ENCODE results near the gene STK32C.
"Not testable (repeated sequence)": the region's sequence is repeated elsewhere in the genome, so short reads cannot be mapped to it uniquely, and the experiment has no call there.

The STK32C gene

DNA sequence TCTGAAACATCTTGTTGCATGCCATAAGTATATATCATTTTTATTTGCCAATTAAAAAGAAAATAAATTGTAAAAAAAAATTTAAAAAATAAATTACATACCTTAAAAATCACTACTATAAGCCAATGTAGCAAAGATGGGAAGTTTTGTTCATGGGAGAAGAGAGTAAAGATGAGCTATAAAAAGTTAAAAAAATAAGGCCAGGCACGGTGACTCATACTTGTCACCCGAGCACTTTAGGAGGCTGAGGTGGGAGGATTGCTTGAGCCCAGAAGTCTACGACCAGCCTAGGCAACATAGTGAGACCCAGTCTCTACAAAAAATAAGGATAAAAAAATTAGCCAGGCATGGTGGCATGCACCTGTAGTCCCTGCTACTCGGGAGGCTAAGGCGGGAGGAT is 8.4 kb upstream of the STK32C start:
- no peak for DNase-seq

DNA sequence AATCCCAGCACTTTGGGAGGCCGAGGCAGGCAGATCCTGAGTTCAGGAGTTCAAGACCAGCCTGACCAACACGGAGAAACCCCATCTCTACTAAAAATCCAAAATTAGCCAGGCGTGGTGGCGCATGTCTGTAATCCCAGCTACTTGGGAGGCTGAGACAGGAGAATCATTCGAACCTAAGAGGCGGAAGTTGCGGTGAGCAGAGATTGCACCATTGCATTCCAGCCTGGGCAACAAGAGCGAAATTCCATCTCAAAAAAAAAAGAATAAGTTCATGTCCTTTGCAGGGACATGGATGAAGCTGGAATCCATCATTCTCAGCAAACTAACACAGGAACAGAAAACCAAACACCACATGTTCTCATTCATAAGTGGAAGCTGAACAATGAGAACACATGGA is 7.1 kb upstream of the STK32C start:
- DNase-seq, result not testable (repeated sequence)

DNA sequence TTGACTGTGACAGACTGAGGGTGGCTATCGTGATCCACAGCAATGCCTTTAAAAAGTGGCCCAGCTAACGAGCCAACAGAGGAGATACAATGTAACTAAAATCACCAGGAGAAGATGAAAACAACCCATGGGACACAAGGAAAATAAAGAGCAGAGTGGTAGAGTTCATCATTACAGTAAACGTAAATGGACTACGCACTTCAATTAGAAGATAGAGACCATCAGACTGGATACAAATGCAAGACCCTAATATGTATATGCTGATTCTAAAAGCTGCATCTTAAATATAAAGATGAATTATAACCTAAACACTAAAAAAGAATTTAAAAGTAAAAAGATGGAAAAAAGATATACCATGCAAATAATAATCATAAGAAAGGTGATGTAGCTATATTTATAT is 6.6 kb upstream of the STK32C start:
- no peak for DNase-seq

DNA sequence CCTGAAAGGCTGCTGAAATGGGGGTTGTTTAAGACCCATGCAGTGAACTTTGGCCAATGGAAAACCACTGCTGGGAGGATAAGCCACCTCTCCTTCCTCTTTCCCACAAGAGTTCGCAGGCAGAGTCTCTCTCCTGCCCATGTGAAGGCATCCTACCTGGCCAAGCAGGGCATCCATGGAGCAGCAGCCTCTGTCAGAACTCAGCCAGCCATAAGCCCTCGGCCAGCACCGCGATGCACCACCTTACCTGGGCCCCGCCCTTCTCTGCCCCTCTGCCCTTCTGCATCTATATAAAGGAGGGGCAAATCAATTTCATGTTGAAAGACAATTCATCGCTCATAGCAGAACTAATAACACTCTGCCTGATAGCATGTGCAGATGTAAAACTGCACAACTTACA is 6.1 kb upstream of the STK32C start:
- DNase-seq, result no peak

DNA sequence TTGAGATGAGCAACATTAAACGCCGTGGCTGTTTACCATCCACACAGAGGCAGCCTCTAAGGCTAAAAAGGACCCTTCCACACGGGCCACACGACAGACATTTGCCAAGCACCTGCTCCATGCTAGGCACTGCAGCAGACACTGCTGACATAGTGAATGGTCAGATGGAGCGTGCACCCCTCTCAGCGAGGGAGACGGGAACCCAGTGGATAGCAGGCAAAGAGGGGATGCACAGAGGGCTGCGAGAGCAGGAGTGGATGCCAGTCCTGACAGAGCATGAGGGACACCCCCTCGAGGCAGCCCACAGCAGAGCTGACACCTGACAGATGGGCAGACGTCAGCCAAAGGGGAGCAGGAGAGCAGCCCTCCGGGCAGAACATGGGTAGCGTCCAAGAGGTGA is 5.6 kb upstream of the STK32C start:
- DNase-seq, result no peak

DNA sequence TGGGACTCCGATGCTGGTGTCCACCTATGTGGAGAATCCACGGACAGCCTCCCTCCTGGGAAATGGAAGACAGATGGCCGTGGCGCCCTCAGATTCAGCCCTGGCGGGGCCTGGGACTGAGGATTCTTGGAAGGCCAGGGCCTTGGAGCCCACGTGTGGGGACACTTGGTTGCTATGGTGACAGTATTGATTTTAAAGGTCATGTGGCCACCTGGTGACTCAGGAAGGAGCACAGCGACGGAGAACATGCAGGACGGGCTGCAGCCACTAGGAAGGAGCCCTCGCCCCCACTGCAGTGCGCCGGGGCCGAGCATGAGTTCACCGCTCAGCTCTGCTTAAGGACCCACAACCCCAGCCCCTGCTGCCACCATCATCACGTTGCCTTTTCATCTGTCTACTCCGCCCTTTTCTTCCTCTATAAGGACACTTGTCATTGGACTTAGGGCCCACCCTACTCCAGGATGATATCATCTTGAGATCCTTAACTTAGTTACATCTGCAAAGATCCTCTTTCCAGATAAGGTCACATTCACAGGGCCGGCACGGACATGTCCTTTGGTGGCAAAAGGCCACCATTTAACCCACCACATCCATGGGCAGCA is 3.7 kb upstream of the STK32C start:
- DNase-seq, result peak; percentile 5

DNA sequence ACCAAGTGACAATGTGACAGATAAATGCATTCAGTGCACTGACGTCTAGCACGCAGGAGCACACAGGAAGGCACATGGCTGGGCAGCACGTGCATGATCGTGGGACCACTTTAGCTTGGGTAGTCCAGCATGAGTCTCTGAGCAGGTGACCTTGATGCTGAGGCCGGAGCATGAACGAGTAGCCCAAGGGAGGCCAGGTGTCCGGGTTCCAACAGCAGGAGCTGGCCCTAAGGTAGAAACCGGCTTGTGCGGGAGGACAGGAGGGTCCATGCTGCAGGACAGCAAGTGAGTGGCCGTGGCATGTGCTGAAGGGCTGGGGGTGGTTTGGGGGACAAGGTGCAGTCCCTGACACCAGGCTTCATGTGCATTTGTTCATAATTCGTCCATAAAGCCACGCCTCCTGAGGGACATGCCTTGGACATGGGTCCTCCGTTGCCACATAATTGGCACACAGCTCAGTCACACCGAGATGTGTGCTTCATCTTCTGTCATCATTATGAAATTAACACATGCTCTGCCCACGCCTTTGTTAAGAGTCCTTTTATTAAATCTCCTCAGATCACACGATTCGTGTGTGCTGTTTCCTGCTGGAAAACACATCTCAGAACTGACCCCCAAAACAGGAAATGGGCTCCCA is 3.1 kb upstream of the STK32C start:
- DNase-seq, result no peak

DNA sequence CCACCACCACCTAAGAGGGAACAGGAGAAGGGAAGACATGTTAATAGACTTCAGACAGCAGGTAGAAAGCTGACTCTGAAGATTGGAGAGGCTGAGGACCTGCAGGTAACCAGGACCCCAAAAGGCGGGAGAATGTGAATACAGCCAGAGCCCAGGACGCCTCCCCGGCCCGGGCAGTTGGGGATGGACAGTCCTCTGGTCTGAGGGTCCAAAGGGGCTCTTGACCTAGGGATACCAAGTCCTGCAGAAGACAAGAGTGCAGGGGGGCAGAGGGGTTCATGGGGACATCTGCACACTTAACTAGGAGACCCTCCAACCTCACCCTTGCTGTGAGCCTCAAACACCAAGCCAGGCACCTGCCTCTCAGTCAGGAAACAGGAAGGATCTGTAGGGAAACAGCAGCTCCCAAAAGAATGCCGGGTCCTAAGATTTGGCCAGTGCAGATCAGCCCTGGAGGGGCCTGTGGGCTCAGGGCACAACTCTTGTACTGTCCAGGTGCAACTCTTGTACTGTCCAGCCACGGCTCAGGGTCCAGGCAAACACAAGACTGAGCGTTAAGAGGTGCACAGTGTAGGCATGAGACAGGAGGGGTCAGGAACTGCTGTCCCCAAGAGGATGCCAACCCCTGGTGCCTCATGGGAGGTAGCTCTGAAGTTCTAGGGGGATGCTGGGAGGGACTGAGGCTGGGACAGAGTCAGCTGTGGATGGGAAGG is 2.3 kb upstream of the STK32C start:
- no peak for DNase-seq

DNA sequence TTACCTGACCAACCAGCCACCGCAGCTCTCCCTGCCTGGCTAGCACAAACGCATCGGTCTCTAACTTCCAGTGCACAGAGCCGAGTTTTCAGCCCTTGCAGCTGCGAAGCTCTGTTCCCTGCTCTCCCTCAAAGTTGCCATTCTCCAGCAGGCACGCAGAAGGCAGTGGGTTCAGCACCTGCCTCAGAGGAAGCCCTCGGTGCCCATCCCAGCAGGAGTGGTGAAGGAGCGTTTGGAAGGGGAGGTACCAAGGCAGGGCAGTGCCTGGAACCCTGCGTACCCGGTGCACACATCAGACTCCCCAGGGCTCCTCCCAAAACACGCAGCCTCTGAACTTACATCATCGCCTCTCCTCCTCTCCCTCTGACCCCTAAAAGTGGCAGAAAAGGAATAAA is 1.7 kb upstream of the STK32C start:
- no peak for DNase-seq

DNA sequence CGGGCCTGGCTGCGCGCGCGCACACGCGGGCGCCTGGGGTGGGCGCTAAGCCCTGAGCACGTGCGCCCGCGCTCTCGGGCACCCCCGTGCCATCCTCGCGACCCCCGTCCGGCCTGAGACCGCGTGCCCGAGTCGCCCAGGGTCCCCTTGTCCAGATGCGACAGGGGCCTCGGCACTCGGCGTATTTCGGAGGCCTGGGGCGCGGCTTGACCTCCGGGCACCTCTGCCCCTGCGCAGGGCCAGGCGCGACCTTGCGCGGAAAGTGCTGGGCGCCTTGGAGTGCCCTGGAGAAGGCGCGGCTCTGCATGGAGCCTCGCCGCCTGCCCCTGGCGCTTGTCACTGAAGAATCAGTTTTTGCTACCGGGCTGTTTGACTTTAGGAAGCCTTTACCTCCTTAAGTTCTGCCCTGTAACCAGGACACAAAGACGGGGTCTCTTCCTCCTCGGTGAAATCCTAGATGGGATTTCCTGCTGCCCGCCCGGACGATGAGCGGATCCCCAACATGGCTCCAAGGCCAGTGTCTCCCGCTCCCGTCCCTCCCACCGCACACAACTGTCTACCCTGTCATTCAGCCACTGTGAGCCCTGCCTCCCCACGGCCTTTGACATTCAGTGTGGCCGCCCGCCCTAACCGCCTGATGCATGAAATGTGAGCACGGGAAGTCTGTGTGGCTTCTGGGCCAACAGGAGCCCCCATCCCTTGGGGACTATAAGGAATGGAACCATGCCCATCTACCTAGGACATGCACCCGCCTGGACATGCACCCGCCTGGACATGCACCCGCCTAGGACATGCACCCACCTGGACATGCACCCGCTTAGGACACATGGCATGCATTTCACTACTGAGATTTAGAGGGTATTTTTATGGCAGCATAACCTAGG is 1.1 kb upstream of the STK32C start:
- DNase-seq, result no peak

DNA sequence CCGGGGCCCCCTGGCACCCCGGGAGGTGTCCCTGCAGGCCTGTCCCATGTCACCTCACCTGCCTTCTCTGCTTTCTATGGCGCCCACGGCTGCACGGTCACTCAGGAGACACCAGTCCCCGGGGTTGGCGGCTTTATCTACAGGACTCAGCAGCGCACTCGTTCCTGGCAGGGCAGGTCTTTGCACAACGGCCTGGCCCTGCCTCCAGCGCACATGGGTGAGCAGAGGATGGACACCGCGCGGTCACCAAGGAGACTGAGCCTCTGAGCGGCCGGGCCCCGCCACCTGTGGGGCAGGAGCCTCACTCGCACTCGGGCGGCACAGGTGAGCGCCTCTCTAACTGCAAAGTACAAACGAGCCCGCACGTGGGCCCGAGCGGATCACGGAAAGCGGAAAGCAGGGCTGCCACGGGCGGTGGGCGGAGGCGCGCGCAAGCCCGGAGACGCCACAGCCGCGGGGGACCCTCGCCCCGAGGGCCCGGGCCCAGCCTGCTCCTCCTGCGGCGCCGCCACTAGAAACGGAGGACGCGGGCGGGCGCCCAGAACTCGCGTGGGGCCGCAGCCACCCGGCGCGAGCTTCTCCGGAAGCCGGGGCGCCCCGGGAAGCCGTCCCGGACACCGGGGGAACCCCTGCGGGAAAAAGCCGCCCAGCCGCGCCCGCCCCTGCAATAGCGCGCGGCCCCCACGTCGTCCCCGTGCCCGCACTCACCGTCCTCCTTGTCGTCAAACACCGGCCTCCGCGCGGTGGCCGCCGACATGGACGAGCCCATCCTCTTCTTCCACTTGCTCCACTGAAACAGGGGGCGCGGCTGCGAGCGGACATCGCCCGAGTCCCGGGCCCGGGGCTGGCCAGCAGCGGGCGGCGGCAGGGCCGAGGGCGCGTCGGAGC is 642 bp downstream of the STK32C start:
- DNase-seq, result peak; percentile 60

DNA sequence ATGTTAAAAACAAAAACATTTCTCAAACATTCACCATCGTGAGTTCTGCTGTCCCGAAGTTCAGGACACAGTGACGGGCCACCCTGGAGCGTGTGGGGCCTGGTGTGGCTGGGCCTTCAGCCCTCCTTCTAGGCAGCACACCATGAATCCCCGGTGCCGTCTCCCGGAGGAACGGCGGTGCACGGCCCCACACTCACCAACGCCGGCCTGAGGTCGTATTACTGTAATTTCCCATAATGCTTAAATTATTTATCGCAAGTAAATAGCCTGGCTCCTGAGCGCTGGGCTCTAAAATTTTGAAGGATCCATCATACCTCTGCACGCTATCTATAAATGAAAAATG is 1.4 kb downstream of the STK32C start:
- no peak for DNase-seq

DNA sequence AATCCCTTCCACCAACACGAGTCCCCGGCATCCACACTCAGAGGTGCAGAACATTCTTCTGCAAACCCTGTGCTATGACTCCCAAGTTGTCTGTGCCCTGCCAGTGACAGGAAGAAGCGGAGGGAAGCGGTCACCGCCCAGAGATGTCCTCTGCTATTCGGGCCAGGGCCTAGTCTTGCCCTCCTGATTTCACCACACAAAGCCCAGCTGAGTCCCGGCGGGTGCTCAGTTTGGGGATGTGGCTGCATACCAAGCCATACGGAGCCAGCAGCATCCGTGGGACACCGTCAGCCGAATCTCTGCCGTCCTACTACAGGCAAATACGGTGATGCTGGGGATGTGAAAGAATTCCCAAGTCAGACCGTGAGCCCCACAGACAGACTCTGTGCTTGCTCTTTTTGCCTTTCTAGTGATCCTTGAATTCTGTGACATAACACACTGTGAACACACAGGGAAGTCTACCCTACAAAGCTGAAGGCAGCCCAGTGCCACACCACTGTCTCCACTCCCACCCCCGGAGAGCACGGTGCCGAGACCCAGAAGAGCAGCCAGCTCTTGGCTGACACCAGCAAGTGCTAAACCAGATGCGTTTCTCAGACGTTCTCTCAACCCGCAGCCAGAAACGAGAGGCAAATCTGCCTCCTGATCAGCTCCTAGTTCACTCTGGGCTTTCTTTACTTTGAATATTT is 2.0 kb downstream of the STK32C start:
- DNase-seq, result no peak

DNA sequence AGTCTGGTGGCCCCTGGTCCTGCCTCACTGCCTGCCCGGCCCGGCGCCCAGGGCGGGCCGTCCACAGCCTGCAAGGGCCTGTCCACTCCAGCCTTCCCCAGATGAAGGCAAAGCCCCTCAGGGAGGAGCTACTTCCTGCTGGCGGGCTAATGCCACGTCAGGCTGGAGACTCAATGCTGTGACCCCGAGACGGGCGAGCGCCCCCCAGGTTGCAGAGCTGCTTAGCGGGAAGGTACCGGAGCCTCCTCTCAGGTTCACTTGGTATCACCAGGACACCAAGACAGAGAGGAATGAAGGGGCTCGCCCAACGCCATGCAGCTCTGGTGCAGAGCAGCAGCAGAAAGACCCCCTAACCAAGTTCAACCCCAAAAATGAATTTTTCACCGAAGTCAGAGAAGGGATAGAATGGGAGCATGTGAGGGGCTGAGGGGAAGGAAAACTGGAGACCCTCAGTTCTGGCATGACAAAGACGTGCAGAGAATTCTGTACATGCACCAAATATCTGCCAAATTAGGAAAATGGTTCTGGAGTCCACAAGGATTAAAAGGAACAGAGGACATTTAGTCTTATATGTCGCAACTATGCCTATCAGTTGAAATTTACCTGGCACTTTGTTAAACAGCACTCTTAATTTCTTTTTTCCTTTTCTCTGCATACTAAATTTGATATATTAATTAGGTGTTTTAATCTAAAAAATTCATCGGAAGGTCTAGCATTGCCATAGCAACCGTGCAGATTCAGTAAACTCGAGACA is 2.8 kb downstream of the STK32C start:
- no peak for DNase-seq

DNA sequence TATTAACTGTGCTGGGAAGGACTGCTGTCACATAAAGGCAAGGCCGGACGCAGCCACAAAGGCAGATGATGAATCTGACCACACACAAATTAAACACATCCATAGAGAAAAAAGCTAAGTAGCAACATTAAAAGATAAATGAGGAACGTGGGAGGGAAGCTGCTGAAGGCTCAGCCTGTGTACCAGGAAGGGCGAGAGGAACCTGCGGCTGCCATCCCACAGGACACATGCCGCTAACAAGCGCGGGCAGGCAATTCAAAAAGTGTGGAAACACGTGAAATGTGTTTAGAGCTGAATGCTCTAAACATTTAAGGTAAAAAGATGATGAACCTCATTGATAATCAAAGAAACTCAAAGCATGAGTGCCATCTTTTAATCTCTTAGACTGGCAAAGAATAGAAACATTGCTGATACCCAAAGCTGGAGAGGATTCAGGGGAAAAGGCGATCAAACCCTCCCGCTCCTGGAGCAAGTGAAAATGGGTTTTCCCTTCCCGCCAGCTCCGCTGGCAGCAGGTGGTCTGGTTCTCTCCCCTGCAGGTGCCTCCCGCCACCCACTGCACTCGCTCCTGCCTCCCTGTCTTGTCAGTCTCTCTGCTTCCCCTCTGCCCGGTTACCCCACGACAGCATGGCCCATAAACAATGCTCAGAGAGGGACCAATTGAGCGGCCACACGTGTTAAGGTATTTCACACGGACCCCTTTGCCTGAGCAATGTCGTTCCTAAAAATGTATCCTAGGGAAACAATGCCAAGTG is 4.2 kb downstream of the STK32C start:
- no peak for DNase-seq

DNA sequence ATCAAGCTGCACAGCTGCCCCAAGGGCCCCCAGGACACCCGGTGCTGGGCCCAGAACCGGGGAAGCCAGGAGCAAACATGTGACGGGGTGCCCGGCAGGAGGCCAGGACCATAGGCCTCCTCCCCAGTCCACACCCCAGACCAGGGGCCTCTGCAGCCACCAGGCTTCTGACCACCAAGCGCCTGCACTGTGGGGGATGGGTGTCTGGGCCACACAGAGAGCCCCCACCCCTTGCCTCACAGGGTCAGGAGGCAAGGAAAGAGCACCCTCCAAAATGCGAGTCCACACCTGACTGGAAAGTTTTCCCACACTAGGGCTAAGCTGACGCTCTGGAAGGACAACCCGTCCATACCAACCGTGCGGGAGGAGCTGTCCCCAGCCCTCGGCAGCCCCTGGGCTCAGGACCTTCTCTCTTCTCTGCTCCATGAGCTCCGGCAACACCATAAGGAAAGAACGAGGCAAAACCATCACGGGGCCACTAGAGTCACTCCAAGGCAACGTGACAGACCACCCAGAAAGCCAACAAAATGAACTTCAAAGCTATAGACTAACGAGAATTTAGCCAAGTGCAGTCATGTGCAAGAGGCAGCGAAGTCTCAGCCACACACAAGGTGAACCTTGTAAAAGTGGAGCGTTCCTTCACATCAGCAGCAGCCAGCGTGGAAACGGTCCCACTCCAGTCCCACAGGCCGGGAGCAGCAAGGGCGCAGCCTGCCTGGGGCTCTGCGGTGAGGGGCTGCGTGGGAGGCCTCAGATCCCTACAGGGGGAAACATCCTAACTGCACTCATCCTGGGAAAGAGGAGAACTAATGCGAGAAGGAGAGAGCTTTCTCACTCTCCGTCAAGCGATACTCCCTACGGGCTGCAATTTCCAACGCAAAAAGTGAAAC is 5.1 kb downstream of the STK32C start:
- no peak for DNase-seq

DNA sequence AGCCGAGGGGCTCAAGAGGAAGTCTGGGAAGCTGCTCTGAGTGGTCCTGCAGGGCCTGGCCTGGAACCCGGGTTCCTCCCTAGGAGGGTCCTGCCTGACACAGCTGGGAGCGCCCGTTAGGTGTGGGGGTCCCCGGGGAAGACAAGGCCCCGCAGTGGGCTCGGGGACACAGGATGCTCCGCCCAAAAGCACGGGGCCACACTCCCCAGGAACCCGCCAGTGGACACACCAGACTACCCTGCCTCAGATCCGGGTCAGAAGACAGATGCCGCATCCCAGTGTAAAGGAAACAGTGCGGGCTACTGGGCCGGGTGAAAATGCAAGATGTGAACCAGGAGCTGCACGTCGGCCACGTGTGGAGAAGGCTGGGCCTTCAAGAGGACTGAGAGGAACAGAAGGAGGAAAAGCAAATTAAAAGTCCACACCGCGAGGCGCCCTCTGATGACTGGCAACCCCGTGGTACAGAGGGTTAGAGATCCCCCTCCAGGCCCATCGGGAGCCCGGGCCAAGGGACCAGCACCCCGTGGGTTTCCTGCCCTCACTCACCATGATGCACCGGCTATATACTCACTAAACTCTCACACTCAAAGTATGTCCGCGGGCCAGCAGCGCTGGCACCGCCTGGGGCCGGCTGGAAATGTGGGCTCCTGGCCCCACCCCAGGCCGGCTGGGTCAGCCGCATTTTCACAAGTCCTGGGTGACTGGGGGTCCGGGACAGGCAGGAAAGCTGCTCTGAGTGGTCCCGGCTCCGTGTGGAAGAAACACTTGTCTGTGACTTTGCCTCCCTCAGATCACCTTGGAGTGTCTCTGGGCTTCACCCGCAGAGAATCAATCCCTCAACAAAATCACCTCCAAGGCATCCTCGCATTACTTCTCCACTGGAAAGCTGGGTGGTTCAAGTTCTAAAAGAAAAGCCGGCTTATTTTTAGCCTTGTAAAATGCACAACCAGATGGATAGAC is 6.1 kb downstream of the STK32C start:
- no peak for DNase-seq

DNA sequence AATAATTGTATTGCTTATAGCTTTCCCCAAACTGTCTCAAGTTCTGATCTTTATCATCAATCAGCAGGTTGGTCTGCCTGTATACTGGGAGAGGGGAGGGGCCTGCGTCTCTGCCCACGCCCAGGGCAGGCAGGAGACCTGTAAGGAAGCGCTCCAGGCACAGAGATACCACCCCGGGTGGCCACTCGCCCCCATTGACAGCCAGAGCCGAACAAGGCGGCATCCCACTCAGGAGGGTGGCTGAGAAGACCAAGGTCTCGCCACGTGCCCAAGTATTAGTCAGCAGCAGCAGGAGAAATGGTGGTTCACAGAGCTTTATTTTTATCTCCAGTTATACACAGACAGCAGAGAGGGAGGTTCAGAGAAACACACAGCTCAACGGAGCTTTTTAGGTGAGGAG is 7.2 kb downstream of the STK32C start:
- no peak for DNase-seq
